K562 (cell line): ENCODE measurements around the gene ZNF30. TPM values are rescaled to one million over a fixed set of nuclear protein-coding genes. Genes with fewer than 3 reads are reported as not detected.

Experiments used
- MAZ ChIP-seq, 2 experiments: fragments of 450-650 bp in 1 of 2; sonication (generic) in 1 of 2; formaldehyde crosslinking; IDR thresholded peaks in 1 of 2; conservative IDR thresholded peaks in 1 of 2; 2 replicates each; pipeline versions ENCODE4 v1.4.0 to v1.5.0; 2020; ENCODE audit warnings: mild to moderate bottlenecking in 1 of 2, missing genetic modification reagents in 1 of 2
- MTA3 ChIP-seq: fragments of 450-650 bp; formaldehyde crosslinking; IDR thresholded peaks from 2 replicates; pipeline ENCODE4 v1.6.1; 2017; ENCODE audit warnings: mild to moderate bottlenecking, borderline replicate concordance
- SMARCE1 ChIP-seq: fragments of 450-650 bp; IDR thresholded peaks from 2 replicates; pipeline ENCODE4 v1.7.1; 2016; ENCODE audit warnings: mild to moderate bottlenecking
- XRCC5 ChIP-seq: fragments of 200-400 bp; formaldehyde crosslinking; IDR thresholded peaks from 2 replicates; pipeline ENCODE4 v1.6.1; 2017; ENCODE audit warnings: low read depth, mild to moderate bottlenecking, low read length
- polyA plus RNA-seq, 8 experiments: library from polyadenylated mRNA; depleted of rRNA in 4 of 8; stranded (reverse) in 5 of 8; unstranded in 3 of 8; fragments of >200 nt; fragmentation: Nextera tagmentation in 2 of 8; fragmentation: Illumina TruSeq in 1 of 8; extraction: Ambion mirVana in 2 of 8; extraction: Trizol in 1 of 8; gene quantifications; 2 replicates each; pipeline versions ENCODE4 v1.2.1 to v1.2.3, GENCODE V29; 2011 to 2014; ENCODE audit warnings: inconsistent platforms in 1 of 8, missing spikeins in 1 of 8
- total RNA-seq, 7 experiments: library from RNA; depleted of rRNA in 6 of 7; stranded (reverse); fragments of >200 nt in 6 of 7; fragmentation: Illumina TruSeq in 2 of 7; extraction: Trizol in 2 of 7; gene quantifications; 2 replicates each; pipeline versions ENCODE4 v1.2.1 to v1.2.3, GENCODE V29; 2011 to 2021; ENCODE audit warnings: low replicate concordance in 1 of 7
- TF ChIP-seq, protein P1 (sequence below): fragments of 200-600 bp; sonication (generic); IDR thresholded peaks from one replicate; pipeline ENCODE4 v1.6.1; 2012; ENCODE audit warnings: mild to moderate bottlenecking, low read depth, low read length, inconsistent platforms

ZNF30 gene
- total and polyA plus RNA-seq, 9 of the 15 experiments (the other 6 are each of a cell fraction or from before 2014, with no cell fraction given), result 7.3 to 13.4 (median 10.6) TPM

DNA sequence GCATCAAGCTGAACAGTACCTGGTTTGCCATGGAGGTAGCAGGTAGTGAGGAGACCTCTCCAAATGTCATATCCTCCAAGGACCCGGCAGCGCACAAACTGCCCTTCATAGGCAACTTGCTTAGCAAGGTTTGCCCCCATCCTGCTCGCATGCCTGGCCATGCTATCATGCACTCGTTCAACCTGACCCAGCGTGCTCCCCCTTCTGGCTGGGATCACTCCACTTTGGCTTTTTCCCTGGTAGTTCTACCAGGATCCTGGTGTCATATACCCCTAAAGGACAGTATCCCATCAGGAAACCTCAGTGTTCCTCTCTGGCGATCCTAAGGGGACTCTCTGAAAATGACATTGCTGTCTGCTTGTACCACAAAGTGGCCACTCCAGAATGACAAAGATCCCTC lies 38.6 kb upstream of the ZNF30 start (continued):
- TF ChIP-seq, protein P1, sequence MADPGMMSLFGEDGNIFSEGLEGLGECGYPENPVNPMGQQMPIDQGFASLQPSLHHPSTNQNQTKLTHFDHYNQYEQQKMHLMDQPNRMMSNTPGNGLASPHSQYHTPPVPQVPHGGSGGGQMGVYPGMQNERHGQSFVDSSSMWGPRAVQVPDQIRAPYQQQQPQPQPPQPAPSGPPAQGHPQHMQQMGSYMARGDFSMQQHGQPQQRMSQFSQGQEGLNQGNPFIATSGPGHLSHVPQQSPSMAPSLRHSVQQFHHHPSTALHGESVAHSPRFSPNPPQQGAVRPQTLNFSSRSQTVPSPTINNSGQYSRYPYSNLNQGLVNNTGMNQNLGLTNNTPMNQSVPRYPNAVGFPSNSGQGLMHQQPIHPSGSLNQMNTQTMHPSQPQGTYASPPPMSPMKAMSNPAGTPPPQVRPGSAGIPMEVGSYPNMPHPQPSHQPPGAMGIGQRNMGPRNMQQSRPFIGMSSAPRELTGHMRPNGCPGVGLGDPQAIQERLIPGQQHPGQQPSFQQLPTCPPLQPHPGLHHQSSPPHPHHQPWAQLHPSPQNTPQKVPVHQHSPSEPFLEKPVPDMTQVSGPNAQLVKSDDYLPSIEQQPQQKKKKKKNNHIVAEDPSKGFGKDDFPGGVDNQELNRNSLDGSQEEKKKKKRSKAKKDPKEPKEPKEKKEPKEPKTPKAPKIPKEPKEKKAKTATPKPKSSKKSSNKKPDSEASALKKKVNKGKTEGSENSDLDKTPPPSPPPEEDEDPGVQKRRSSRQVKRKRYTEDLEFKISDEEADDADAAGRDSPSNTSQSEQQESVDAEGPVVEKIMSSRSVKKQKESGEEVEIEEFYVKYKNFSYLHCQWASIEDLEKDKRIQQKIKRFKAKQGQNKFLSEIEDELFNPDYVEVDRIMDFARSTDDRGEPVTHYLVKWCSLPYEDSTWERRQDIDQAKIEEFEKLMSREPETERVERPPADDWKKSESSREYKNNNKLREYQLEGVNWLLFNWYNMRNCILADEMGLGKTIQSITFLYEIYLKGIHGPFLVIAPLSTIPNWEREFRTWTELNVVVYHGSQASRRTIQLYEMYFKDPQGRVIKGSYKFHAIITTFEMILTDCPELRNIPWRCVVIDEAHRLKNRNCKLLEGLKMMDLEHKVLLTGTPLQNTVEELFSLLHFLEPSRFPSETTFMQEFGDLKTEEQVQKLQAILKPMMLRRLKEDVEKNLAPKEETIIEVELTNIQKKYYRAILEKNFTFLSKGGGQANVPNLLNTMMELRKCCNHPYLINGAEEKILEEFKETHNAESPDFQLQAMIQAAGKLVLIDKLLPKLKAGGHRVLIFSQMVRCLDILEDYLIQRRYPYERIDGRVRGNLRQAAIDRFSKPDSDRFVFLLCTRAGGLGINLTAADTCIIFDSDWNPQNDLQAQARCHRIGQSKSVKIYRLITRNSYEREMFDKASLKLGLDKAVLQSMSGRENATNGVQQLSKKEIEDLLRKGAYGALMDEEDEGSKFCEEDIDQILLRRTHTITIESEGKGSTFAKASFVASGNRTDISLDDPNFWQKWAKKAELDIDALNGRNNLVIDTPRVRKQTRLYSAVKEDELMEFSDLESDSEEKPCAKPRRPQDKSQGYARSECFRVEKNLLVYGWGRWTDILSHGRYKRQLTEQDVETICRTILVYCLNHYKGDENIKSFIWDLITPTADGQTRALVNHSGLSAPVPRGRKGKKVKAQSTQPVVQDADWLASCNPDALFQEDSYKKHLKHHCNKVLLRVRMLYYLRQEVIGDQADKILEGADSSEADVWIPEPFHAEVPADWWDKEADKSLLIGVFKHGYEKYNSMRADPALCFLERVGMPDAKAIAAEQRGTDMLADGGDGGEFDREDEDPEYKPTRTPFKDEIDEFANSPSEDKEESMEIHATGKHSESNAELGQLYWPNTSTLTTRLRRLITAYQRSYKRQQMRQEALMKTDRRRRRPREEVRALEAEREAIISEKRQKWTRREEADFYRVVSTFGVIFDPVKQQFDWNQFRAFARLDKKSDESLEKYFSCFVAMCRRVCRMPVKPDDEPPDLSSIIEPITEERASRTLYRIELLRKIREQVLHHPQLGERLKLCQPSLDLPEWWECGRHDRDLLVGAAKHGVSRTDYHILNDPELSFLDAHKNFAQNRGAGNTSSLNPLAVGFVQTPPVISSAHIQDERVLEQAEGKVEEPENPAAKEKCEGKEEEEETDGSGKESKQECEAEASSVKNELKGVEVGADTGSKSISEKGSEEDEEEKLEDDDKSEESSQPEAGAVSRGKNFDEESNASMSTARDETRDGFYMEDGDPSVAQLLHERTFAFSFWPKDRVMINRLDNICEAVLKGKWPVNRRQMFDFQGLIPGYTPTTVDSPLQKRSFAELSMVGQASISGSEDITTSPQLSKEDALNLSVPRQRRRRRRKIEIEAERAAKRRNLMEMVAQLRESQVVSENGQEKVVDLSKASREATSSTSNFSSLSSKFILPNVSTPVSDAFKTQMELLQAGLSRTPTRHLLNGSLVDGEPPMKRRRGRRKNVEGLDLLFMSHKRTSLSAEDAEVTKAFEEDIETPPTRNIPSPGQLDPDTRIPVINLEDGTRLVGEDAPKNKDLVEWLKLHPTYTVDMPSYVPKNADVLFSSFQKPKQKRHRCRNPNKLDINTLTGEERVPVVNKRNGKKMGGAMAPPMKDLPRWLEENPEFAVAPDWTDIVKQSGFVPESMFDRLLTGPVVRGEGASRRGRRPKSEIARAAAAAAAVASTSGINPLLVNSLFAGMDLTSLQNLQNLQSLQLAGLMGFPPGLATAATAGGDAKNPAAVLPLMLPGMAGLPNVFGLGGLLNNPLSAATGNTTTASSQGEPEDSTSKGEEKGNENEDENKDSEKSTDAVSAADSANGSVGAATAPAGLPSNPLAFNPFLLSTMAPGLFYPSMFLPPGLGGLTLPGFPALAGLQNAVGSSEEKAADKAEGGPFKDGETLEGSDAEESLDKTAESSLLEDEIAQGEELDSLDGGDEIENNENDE, result no peak
- no peak for TF ChIP-seq SMARCE1
- TF ChIP-seq MTA3, result no peak
- TF ChIP-seq XRCC5, result no peak
- TF ChIP-seq MAZ (CRISPR knock-in tag; conservative IDR thresholded peaks at IDR 0.05 in 1 of 2, IDR thresholded peaks at IDR 0.05 in 1 of 2), result no peak
- TF ChIP-seq, all 486 proteins: peak for 3
